ENCODE data around the gene KRT3. TPM values are rescaled to one million over a fixed set of nuclear protein-coding genes. Genes with fewer than 3 reads are reported as not detected.

The KRT3 gene
- total and polyA plus RNA-seq, 5 experiments from 2014 or later = not detected

DNA sequence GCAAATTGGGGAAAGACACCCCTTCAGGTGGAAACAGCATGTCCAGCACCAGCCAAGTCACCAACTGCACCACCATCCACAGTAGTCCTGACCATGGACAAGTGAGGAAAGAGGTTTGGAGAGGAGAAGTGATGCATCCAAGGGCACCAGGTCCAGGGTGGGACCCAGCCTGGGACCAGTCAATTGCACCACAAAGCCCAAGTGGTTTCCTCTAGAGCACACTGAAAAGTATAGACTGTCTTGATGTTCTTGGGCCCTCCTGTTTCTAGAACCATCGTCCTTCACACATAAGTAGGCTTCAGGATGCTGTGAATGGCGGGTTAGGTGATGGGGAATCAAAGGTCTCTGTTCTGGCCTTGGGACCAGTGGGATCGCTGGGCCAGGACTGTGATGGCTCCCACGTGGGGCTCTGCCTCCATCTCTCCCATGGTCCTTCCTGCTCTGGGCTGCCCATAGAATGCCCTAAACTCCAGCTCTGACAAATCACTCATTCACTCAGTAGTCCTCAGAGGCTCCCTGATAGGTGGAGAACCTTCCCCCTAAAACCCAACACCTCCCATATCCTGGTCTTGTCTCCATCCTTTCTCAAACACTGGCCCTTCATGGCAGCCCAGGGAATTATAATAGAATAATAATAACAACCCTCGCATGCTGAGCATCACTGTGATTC is 29.0 kb upstream of the KRT3 start:
- H3K4me1 Mint-ChIP-seq = peaks cover 5 to 12% (median 9%) of the 10 kb centered on the region in 4 donors
- POLR2A ChIA-PET = no interaction called here
- H3K27me3 Mint-ChIP-seq = peaks cover 0 to 2% (median 0%) of the 10 kb centered on the region in 5 donors
- no peaks in the 10 kb centered on the region for H3K36me3 Mint-ChIP-seq
- peak overlapping the region in 2 of 10 donors; percentile 9 to 39 for H3K27ac Mint-ChIP-seq
- no peak overlapping the region for H3K4me3 Mint-ChIP-seq
- H3K9me3 Mint-ChIP-seq = no peaks in the 10 kb centered on the region
- DNase-seq (peak in 1 of 10 donors; percentile 4), ATAC-seq (no peak)

- DNase-seq (no peak), ATAC-seq (no peak)
- POLR2A ChIA-PET = no interaction called here
- Mint-ChIP-seq H3K4me3 (no peak overlapping the region), H3K9me3 (no peaks in the 10 kb centered on the region), H3K36me3 (no peaks in the 10 kb centered on the region), H3K27me3 (peaks cover 0 to 2% (median 0%) of the 10 kb centered on the region in 5 donors), H3K27ac (peak overlapping the region in 3 of 10 donors; percentile 11 to 77 (median 75)), H3K4me1 (peaks cover 5 to 11% (median 9%) of the 10 kb centered on the region in 4 donors)
These were observed 28.0 kb upstream of the KRT3 start for GRCh38 chr12:52823761-52824450.

GRCh38 chr12:52822771-52823510 is 27.0 kb upstream of the KRT3 start:
- no peak for DNase-seq
- no peak for ATAC-seq
- H3K4me1 Mint-ChIP-seq = peaks cover 2 to 12% (median 8%) of the 10 kb centered on the region in 4 donors
- H3K27me3 Mint-ChIP-seq = peaks cover 0 to 4% (median 0%) of the 10 kb centered on the region in 5 donors
- H3K27ac Mint-ChIP-seq = peak overlapping the region in 2 of 10 donors; percentile 60
- no peak overlapping the region for H3K4me3 Mint-ChIP-seq
- H3K9me3 Mint-ChIP-seq = no peaks in the 10 kb centered on the region
- POLR2A ChIA-PET = no interaction called here
- H3K36me3 Mint-ChIP-seq = no peaks in the 10 kb centered on the region

DNA sequence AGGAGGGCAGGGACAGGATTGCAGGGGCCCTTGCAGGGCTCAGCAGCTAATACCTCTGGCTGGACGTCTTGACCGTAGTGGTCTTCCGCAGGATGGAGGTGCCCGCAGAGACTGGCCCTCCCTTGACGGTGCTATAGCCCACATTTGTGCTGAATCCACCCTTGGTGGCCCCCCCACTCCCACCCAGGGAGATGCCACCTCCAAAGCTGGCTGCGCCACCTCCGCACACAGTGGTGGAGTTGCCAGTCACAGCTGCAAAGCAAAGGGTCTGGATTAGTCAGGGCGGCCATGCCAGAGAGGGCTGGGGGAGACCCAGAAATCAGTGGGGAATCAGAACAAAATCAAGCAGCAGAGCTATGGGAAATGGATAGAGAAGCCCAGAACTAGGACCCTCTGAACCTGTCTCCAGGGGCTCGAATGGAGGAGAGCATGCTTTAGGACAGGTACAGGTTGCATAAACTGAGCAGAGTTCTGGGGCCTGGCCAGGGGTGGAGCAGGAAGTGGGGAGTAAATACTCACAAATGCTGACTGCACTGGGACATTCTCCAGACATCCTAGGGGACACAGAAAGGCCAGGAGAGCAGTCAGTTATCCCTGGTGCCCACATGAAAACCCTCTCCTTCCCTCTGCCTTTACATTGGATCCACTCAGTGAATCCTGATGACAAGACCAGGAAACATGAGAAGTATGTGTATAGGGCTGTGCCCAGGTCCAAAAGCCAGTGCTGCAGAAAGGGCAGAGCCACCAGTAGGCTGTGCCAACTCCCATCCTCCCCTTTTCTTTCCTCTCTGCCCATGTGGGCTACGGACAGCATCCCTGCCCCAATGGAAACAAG is 26.1 kb upstream of the KRT3 start:
- no peak overlapping the region for H3K4me3 Mint-ChIP-seq
- POLR2A ChIA-PET = no interaction called here
- DNase-seq (no peak), ATAC-seq (no peak)
- H3K9me3 Mint-ChIP-seq = no peaks in the 10 kb centered on the region
- H3K27ac Mint-ChIP-seq = peak overlapping the region in 4 of 10 donors; percentile 28 to 79 (median 48)
- peaks cover 0 to 4% (median 0%) of the 10 kb centered on the region in 5 donors for H3K27me3 Mint-ChIP-seq
- no peaks in the 10 kb centered on the region for H3K36me3 Mint-ChIP-seq
- H3K4me1 Mint-ChIP-seq = peaks cover 10 to 21% (median 15%) of the 10 kb centered on the region in 4 donors

DNA sequence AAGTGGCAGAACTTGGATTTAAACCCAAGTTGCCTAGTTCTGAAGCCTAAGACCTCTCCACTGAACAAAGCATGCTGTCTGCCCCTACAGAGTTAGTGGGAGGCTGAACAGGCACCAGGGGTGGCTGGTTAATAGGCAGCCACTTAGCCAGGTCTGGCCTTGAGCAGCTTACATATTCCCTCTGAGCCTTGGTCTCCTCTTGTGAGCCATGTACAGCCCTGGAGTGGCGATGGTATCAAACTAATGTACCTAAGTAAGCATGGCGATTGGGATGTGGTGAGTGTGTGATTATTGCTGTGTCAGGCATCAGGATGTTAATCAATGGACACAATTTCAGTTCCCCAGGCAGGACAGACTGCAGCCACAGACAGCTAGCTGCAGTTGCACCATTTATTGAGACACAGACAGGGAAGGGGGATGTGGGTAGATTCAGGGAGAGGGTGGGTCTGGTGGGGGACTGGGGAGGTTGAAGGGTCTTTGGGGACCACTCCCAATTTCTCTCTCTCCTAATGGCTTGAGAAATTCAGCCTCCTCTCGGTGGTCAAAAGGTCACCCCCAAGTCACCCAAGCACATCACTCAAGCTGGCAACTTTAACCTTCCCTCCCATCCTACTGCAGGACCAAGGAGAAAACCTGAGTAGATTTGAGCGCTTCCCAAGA is 25.3 kb upstream of the KRT3 start:
- no peaks in the 10 kb centered on the region for H3K36me3 Mint-ChIP-seq
- peaks cover 10 to 22% (median 15%) of the 10 kb centered on the region in 4 donors for H3K4me1 Mint-ChIP-seq
- H3K27me3 Mint-ChIP-seq = peaks cover 0 to 4% (median 0%) of the 10 kb centered on the region in 5 donors
- DNase-seq (no peak), ATAC-seq (no peak)
- POLR2A ChIA-PET = no interaction called here
- H3K27ac Mint-ChIP-seq = peak overlapping the region in 4 of 10 donors; percentile 11 to 56 (median 28)
- no peaks in the 10 kb centered on the region for H3K9me3 Mint-ChIP-seq
- H3K4me3 Mint-ChIP-seq = no peak overlapping the region

- DNase-seq (no peak), ATAC-seq (no peak)
- POLR2A ChIA-PET = no interaction called here
- Mint-ChIP-seq H3K36me3 (no peaks in the 10 kb centered on the region), H3K4me3 (no peak overlapping the region), H3K4me1 (peaks cover 10 to 22% (median 15%) of the 10 kb centered on the region in 4 donors), H3K9me3 (no peaks in the 10 kb centered on the region), H3K27me3 (peaks cover 0 to 4% (median 0%) of the 10 kb centered on the region in 5 donors), H3K27ac (peak overlapping the region in 3 of 10 donors; percentile 28 to 49 (median 46))
These were observed 24.6 kb upstream of the KRT3 start for GRCh38 chr12:52820521-52820920.

GRCh38 chr12:52819731-52820510 is 24.0 kb upstream of the KRT3 start:
- H3K4me1 Mint-ChIP-seq = peaks cover 10 to 22% (median 15%) of the 10 kb centered on the region in 4 donors
- peak overlapping the region in 4 of 10 donors; percentile 28 to 57 (median 42) for H3K27ac Mint-ChIP-seq
- no peak overlapping the region for H3K4me3 Mint-ChIP-seq
- POLR2A ChIA-PET = no interaction called here
- peaks cover 0 to 4% (median 0%) of the 10 kb centered on the region in 5 donors for H3K27me3 Mint-ChIP-seq
- ATAC-seq (no peak), DNase-seq (no peak)
- H3K9me3 Mint-ChIP-seq = no peaks in the 10 kb centered on the region
- no peaks in the 10 kb centered on the region for H3K36me3 Mint-ChIP-seq

GRCh38 chr12:52818887-52819420 is 23.0 kb upstream of the KRT3 start:
- Mint-ChIP-seq H3K27ac (peak overlapping the region in 1 of 10 donors; percentile 21), H3K9me3 (no peaks in the 10 kb centered on the region)
- POLR2A ChIA-PET = no interaction called here

DNA sequence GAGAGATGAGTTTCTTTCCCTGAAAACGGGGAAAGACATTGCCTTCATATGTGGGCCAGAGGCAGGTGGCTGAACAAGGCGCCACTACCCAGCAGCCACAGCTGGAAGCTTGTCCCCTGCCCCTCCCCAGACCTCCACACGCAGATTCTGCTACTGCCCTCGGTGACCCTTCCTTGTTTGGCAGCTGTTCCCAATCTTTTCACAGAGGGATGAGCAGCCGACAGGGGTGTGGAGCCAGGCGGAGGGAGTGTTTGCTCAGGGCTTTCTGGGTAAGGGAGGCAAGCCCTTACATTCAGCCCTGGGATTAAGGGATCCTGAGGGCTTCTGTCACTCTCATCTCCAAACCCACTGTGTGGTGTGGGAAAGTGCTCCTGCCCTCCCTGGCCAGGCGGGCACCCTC is 22.5 kb upstream of the KRT3 start:
- peaks cover 0 to 4% (median 0%) of the 10 kb centered on the region in 5 donors for H3K27me3 Mint-ChIP-seq
- ATAC-seq (no peak), DNase-seq (no peak)
- H3K27ac Mint-ChIP-seq = peak overlapping the region in 4 of 10 donors; percentile 21 to 76 (median 66)
- peak overlapping the region in 3 of 10 donors; percentile 20 to 70 (median 30) for H3K4me3 Mint-ChIP-seq
- POLR2A ChIA-PET = no interaction called here
- no peaks in the 10 kb centered on the region for H3K36me3 Mint-ChIP-seq
- no peaks in the 10 kb centered on the region for H3K9me3 Mint-ChIP-seq
- peaks cover 10 to 22% (median 15%) of the 10 kb centered on the region in 4 donors for H3K4me1 Mint-ChIP-seq

More at GRCh38 chr12:52818887-52819420, 23.0 kb upstream of the KRT3 start:
- Mint-ChIP-seq H3K27me3 (peaks cover 0 to 4% (median 0%) of the 10 kb centered on the region in 5 donors), H3K36me3 (no peaks in the 10 kb centered on the region), H3K4me3 (no peak overlapping the region), H3K4me1 (peaks cover 10 to 22% (median 15%) of the 10 kb centered on the region in 4 donors)
- ATAC-seq = no peak
- DNase-seq = no peak

GRCh38 chr12:52817699-52818238 is 21.9 kb upstream of the KRT3 start:
- peak overlapping the region in 4 of 10 donors; percentile 19 to 76 (median 56) for H3K27ac Mint-ChIP-seq
- DNase-seq = no peak
- H3K36me3 Mint-ChIP-seq = no peaks in the 10 kb centered on the region
- H3K27me3 Mint-ChIP-seq = peaks cover 0 to 4% (median 0%) of the 10 kb centered on the region in 5 donors
- H3K4me1 Mint-ChIP-seq = peaks cover 10 to 22% (median 15%) of the 10 kb centered on the region in 4 donors
- H3K4me3 Mint-ChIP-seq = peak overlapping the region in 6 of 10 donors; percentile 20 to 50 (median 31)
- no peaks in the 10 kb centered on the region for H3K9me3 Mint-ChIP-seq
- ATAC-seq = peak in 1 of 2 donors; percentile 53
- POLR2A ChIA-PET = no interaction called here
